GM19328 (cell line): Measurements from ENCODE around the gene EBI3.
"Not testable (repeated sequence)": the region's sequence is repeated elsewhere in the genome, so short reads cannot be mapped to it uniquely, and the experiment has no call there.

ENCODE experiments used
- ATAC-seq: cut with Tn5 transposase; IDR thresholded peaks from one replicate; pipeline ENCODE4 v1.9.1; 2021; ENCODE audit warnings: mild to moderate bottlenecking, moderate library complexity; ENCODE audit not compliant: unreplicated experiment

The EBI3 gene

DNA sequence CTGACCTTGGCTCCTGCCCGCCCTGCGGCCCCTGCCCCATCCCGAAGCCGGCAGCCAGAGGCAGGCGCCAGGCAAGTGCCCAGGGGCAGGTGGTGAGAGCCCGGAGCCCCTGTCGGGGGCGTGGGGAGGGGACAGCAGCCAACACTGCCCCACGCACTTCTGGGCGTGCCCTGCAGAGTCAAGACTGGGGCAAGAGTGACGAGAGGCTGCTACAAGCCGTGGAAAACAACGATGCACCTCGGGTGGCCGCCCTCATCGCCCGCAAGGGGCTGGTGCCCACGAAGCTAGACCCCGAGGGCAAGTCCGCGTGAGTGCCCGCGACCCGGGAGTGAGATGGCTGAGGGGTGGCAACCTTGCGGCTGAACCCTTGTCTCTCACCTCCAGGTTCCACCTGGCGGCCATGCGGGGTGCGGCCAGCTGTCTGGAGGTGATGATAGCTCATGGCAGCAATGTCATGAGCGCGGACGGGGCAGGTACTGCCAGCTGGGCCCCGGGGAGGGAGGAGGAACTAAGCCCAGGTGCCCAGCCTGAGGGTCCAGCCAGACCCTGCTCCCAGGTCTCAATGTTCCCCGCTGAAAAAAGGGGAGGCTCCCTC is 29.5 kb upstream of the EBI3 start:
- ATAC-seq, result no peak

DNA sequence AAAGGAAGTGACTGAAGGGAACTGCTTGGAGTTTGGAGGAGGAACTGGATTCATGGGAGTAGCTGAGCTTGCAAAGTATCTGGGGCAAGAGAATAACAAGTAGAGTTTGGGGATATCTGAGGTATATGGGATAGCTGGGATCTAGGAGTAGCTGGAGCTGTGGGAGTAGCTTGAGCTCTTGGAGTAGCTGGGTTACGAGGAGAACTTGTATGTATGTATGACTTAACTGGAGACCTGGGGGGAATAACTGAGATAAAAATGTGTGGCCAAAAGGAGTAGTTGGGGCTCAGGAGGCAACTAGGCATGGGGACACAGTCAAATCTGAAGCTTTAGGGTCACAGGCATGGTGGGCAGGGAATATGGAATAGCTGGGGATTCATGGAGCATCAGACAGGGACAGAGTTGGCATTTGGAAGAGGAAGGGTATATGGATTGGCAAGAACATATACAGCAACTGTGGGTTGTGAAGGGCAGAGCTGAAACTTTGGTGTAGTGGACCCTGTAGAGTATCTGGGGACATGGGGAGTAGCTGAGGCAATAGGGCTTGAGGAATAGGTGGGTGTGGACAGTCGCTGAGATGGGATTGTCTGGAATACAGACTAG is 28.3 kb upstream of the EBI3 start:
- no peak for ATAC-seq

DNA sequence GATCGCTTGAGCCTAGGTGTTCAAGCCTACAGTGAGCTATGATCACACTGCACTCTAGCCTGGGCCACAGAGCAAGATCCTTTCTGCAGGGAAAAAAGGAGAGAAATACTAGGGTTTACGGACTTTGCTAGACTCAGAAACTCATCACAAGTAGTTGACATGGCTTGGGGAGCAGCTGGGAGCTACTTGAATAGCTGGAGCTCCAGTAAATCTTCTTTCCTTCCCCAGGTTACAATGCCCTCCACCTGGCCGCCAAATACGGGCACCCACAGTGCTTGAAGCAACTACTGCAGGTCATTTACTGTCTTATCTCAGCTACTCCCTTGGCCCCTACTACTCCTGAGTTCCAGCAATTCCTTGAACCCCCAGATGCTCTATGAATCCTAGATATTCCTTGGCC is 27.5 kb upstream of the EBI3 start:
- no peak for ATAC-seq

DNA sequence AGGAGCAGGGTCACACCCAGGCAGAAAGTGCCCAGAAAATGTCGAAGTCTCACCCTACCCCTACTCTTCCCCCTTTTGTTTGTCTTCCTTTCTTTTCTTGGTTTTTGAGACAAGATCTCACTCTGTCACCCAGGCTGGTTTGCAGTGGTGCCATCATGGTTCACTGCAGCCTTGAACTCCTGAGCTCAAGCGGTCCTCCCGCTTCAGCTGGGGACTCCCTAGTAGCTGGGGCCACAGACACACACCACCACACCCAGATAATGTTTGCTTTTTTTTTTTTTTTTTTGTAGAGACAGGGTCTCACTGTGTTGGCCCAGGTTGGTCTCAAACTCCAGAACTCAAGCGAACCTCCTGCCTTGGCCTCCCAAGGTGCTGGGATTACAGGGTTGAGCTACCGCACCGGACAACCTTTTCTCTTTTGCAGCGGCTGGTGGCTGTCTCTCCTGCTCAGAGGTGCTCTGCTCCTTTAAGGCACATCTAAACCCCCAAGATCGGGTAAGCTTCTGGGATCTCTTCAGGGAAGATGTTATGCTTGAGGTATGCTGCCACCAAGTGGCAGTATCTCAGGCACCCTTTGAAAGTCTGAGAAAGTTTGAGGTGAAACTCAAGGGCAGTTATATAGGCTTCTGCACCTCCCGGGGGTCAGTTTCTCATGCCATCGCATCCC is 22.4 kb upstream of the EBI3 start:
- ATAC-seq, result no peak

DNA sequence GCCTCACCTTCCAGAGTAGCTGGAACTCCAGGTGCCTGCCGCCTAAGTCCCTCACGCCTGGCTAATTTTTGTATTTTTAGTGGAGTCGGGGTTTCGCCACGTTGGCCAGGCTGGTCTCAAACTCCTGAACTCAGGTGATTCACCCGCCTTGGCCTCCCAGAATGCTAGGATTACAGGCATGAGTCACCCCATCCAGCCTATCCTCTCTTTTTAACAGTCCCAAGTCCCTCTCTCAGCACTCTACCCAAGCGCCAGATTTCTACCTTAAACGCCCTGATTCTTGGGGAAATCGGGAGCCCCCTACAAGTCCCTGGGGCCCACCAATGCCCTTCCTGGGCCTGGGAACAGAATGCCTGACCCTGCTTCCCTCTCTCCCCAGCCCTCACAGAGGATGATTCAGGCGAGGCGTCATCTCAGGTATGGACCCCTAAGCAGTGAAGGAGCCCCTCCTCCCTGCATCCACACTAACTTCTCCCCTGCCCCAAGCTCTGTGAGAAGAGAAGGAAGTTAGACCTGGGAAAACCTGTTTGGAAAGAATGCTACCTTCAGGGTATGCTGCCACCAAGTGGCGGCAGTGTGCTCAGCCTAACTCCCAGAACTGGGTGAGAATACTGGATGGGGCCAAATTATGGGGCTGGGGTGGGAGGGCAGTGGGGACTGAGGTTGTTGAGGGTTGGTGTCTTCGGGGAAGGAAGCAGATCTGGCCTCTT is 20.8 kb upstream of the EBI3 start:
- no peak for ATAC-seq

DNA sequence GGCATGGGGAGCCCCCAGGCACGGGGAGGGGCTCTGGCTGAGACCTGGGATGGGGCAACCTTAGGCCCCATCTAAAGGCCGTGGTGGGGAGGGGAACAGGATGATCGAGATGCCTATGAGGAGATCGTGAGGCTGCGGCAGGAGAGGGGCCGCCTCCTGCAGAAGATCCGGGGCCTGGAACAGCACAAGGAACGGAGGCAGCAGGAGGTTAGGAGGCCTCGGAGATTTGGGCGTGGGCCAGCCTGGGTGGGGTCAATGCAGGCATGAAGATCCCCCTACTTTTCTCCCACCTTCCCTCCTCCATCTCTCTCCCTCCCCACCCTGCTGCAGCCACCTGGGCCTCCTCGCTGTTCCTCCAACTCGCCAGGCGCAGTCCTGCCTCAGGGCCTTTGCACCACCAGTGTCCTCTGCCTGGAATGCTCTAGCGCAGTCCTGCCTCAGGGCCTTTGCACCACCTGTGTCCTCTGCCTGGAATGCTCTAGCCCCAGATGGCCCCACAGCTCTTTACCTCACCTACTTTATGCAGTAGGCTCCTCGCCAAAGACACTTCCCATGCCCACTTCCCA is 19.1 kb upstream of the EBI3 start:
- no peak for ATAC-seq

DNA sequence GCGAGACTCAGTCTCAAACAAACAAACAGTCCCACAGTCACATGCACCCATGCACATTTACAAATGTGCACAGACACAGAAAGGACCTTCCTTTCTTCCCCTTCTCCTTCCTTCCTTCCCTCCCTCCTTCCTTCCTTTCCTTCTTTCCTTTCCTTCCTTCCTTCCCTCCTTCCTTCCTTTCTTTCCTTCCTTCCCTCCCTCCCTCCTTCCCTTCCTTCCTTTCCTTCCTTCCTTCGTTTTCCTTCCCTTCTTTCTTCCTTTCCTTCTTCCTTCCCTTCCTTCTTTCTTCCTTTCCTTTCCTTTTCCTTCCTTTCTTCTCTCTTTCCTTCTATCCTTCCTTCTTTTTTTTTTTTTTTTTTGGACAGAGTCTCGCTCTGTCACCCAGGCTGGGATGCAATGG is 16.2 kb upstream of the EBI3 start:
- no peak for ATAC-seq

DNA sequence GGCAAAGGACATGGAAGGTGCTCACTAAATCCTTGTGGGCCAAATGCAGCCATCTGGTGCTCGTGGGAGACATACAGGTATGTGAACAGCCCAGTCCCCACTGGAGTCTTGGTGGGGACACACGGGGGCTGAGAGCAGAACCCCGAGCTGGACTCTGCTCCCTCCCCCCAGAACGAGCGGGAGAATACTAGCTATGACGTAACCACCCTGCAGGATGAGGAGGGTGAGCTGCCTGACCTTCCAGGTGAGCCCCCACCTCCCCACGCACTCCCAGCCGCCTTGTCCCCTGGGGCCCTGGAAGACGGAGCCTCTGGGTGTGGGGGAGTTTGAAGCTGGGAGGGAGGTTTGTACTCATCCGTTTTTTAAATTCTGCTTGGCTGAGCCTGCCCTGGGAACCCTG is 13.5 kb upstream of the EBI3 start:
- no peak for ATAC-seq

DNA sequence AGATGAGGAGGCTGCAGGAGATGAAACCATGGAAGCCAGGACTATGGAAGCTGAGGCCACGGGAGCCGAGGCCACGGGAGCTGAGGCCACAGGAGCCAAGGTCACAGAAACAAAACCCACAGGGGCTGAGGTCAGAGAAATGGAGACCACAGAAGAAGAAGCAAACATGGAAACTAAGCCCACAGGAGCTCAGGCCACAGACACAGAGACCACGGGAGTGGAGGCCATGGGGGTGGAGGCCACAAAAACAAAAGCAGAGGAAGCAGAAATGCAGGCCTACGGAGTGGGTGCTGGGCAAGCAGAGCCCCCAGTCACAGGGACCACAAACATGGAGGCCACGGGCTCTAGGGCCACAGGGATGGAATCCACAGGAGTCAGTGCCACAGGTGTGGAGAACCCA is 12.5 kb upstream of the EBI3 start:
- ATAC-seq, result no peak

DNA sequence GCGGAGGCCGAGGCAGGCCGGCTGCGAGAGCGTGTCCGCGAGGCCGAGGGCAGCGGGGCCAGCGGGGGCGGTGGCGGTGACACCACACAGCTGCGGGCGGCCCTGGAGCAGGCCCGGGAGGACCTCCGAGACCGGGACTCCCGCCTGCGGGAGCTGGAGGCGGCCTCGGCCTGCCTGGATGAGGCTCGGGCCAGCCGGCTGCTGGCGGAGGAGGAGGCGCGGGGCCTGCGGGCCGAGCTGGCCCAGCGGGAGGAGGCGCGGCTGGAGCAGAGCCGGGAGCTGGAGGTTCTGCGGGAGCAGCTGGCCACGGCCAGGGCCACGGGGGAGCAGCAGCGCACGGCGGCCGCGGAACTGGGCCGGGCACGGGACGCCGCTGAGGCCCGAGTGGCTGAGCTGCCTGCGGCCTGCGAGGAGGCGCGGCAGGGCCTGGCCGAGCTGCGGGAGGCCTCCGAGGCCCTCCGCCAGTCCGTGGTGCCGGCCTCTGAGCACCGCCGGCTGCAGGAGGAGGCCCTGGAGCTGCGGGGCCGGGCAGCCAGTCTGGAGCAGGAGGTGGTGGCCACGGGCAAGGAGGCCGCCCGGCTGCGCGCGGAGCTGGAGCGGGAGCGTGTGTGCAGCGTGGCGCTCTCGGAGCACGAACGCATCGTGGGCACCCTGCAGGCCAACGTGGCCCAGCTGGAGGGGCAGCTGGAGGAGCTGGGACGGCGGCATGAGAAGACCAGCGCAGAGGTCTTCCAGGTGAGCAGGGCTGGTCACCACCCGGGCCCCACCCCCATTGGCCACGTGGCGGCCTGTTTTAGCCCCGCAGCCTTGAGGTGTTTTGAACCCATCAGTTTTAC is 11.7 kb upstream of the EBI3 start:
- ATAC-seq, result no peak

DNA sequence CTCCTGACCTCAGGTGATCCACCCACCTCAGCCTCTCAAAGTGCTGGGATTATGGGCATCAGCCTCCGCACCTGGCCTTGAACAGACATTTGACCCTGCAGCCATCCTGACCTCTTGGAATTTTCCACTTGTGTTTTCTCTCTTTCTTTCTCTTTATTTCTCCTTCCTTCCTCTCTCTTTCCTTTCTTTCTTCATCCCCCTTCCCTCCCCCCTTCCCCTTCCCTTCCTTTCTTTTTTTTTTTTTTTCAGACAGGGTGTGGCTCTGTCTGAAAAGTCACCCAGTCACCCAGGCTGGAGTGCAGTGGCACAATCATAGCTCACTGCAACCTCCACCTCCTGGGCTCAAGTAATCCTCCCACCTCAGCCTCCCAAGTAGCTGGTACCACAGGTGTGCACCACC is 10.8 kb upstream of the EBI3 start:
- not testable (repeated sequence) for ATAC-seq

DNA sequence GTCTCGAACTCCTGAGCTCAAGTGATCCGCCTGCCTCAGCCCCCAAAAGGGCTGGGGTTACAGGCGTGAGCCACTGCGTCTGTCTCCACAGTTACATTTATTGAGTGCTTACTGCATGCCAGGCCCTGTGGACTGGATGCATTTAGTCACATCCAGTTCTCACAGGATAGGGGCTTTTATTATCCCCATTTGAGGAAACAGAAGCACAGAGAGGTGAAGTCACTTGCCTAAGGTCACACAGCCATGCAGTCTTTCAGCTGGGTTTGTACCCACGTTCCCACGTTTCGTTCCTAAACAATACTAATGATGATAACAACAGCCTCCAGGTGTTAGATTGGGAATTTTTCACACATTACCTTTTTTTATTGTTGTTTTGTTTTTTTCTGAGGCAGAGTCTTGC is 9.1 kb upstream of the EBI3 start:
- ATAC-seq, result no peak

DNA sequence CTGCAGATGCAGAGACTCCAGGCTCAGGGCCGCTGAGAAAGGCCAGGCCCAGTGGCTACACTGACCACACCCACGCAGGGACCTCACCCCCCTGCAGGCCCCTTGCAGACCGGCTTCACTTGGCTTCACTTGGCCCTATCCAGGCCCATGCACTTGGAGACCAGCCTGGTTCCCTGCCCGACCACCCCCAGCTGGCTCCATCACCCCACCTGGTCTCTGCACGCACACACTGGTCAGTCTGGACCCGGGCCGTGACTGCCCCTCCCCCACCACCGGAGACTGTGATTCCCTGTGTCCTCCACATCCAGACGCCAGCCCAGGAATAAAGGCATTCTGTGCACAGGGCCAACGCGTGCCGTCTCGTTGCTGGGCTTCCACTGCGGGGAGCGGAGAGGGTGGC is 4.9 kb upstream of the EBI3 start:
- ATAC-seq, result no peak

DNA sequence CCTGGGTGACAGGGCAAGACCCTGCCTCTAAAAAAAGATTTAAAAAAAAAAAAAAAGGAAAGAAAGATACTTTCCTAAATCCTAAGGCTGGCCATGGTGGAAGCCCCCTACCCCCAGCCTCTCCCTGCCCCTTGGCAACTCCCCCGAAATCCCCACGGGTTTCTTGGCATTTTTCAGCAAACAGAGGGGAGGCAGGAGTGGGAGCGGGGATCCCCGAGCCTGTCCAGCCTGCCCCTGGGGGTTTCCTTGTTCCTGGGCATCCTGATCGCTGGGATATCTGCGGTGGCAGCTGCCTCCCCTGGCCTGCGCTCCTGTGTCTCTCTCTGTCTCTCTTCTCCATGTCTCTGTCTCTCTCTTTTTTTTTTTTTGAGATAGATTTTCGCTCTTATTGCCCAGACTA is 3.4 kb upstream of the EBI3 start:
- no peak for ATAC-seq

DNA sequence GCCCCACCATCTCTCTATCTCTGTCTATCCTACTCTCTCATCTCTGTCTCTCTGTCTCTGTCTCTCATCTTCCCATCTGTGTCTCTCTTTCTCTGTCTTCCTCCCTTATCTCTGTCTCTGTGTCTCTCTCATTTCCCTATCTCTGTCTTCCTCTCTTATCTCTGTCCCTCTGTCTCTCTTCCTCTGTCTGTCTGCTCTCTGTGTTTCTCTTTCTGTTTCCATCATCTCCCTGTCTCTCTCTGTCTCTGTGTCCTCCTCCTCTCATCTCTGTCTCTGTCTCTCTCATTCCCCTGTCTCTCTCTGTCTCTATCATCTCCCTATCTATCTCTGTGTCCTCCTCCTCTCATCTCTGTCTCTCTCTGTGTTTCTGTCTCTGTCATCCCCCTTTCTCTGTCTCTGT is 1.6 kb upstream of the EBI3 start:
- no peak for ATAC-seq

DNA sequence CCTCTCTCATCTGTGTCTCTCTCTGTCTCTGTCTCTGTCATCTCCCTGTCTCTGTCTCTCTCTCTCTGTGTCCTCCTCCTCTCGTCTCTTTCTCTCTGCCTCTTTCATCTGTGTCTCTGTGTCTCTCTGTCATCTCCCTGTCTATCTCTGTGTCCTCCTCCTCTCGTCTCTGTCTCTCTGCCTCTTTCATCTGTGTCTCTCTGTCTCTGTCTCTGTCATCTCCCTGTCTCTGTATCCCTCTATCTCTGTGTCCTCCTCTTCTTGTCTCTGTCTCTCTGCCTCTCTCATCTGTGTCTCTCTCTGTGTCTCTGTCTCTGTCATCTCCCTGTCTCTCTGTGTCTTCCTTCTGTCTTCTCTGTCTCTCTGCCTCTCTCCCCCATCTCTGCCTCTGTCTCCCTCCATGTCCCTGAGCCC is 551 bp upstream of the EBI3 start:
- no peak for ATAC-seq

DNA sequence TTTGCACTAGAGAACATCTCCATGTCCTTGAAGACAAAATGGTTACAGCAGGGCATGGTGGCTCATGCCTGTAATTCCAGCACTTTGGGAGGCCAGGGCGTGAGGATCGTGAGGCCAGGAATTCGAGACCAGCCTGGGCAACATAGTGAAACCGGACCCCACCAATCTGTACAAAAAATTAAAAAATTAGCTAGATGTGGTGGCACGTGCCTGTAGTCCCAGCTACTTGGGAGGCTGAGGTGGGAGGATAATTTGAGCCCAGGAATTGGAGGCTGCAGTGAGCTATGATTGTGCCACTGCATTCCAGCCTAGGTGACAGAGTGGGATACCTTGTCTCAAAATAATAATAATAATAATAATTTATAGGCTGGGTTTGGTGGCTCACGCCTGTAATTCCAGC is 914 bp downstream of the EBI3 start:
- ATAC-seq, result not testable (repeated sequence)

DNA sequence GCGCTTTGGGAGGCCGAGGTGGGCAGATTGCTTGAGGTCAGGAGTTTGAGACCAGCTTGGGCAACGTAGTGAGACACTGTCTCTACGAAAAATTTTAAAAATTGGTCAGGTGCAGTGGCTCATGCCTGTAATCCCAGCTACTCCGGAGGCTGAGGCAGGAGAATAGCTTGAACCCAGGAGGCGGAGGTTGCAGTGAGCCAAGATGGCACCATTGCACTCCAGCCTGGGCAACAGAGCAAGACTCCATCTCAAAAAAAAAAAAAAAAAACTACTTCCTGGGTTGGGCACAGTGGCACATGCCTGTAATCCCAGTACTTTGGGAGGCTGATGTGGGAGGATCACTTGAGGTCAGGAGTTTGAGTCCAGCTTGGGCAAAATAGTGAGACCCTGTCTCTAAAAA is 2.2 kb downstream of the EBI3 start:
- ATAC-seq, result not testable (repeated sequence)

DNA sequence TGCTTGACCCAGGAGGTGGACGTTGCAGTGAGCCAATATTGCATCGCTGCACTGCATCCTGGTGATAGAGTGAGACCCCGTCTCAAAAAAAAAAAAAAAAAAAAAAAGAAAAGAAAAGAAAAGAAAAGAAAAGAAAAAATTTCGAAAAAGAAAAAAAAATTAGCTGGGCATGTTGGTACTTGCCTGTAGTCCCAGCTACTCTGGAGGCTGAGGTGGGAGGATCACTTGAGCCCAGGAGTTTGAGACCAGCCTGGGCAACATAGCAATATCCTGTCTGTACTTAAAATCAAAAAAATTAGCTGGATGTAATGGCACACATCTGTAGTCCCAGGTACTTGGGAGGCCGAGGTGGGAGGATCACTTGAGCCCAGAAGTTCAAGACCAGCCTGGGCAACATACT is 2.8 kb downstream of the EBI3 start:
- not testable (repeated sequence) for ATAC-seq

DNA sequence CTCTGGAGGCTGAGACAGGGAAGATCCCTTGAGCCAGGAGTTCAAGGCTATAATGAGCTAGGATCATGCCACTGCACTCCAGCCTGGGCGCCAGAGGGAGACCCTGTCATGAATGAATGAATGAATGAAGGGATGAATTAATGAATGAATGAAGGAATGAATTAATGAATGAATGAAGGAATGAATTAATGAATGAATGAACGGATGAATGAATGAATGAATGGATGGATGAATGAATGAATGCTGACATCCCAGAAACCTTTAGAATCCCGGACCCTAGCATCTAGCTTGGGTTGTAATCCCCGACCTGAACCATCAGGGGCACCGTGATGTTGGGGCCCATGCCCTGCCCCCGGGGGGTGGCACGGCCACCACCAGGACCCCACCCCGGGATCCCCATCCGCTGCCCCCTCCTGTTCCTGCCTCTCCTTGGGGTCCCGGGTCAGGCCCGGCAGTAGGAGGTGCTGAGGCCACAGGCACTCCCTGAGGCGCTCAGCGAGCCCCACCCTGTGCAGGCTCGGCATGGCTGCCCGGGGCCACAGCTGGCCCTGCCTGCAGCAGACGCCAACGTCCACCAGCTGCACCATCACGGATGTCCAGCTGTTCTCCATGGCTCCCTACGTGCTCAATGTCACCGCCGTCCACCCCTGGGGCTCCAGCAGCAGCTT is 3.4 kb downstream of the EBI3 start:
- ATAC-seq, result no peak
